ENCODE measurements around the gene ENOPH1. TPM values are rescaled to one million over a fixed set of nuclear protein-coding genes. Genes with fewer than 3 reads are reported as not detected.

Gene ENOPH1
- total RNA-seq, 1 donor from 2014 or later, result 18.6 TPM

DNA sequence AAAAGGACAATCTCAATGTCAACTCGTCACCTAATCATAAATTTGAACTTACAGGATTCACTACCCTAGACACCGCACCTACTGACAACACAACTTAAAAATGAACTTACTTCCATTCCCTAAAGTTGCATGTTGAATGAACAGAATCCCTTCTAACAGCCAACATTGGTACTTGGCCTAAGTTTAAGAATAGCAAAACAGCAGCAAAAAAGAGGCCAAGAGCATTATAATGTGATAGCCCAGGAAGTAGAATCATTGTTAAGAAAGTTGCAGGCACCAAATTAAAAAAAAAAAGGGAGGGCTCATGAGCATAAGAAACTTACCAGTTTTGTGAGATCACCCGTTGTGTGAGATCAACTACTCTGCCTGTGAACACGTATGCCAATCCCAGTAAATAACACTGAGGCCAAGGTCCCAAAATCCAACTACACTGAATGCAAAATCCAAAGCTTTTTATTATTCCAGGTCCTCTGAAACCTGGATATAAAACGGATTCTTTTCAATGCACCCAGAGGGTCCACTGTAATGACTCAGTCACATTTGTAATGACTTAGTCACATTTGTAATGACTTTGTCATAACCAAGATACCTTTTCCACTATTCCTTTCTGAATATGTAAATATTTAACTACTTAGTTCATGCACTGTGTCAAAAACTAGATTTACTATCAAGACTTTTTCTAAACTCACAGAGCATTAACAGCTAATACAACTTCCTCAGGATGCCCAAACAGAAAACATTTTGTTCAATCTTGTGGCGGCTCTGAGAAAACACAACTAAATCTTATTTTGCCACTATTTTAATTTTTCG, 6.9 kb upstream of the ENOPH1 start:
- intact Hi-C loops (cut with DNase I), result no loop called here
- DNase-seq (ENCODE audit: low spot score), result no peak

DNA sequence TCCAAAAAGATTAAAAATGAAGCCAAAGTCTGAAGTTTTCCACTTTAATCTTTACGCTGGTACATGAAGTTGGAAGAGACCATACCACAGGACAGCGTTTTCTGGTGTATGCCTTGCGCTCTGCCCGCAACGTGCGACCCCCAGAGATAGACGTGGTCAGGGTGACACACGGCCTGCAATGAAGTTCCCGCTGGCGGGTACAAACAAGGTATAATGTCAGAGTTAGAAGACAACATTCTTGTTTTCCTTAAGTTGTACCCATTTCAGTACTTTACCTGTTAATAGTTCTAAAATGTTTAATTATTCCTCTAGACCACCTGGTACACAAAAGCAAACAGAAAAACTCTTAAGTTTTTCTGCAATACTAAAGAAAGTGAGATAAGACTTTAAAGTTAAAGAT, 4.9 kb upstream of the ENOPH1 start:
- no peak for DNase-seq (ENCODE audit: low spot score)
- intact Hi-C loops (cut with DNase I), result no loop called here

GRCh38 chr4:82428526-82428968, 1.8 kb upstream of the ENOPH1 start:
- intact Hi-C loops (cut with DNase I), result loop anchor here (2.0 kb wide), 1 partner anchor 144 kb away; no protein-coding TSS in a partner anchor
- DNase-seq (ENCODE audit: low spot score), result no peak

GRCh38 chr4:82428969-82429727, 1.2 kb upstream of the ENOPH1 start:
- DNase-seq (ENCODE audit: low spot score), result peak; percentile 97
- intact Hi-C loops (cut with DNase I), result loop anchor here (1.0 to 2.0 kb wide), 2 partner anchors 55 to 144 kb away; no protein-coding TSS in a partner anchor

GRCh38 chr4:82429728-82430192, 630 bp upstream of the ENOPH1 start:
- intact Hi-C loops (cut with DNase I), result loop anchor here (1.0 to 5.0 kb wide), 3 partner anchors 55 to 583 kb away; partner anchors contain the start of gene LIN54
- DNase-seq (ENCODE audit: low spot score), result no peak

- intact Hi-C loops (cut with DNase I), result loop anchor here (5.0 kb wide), 1 partner anchor 581 kb away; the partner anchor contains the start of gene LIN54
- no peak for DNase-seq (ENCODE audit: low spot score)
Observed at GRCh38 chr4:82430964-82431745, 765 bp downstream of the ENOPH1 start.

DNA sequence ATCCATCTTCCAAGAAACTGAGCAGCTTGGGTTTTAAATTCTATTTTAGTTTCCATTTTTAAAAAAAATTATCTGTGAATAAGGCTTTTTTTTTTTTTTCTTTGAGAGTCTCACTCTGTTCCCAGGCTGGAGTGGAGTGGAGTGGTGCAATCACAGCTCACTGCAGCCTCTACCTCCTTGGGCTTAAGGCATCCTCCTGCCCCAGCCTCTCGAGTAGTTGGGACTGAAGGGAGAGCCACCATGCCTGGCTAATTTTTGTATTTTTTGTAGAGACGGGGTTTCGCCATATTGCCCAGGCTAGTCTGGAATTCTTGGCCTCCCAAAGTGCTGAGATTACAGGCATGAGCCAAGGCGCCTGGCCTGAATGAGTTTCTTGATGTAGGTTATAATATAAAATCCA, 1.4 kb downstream of the ENOPH1 start:
- DNase-seq (ENCODE audit: low spot score), result no peak
- intact Hi-C loops (cut with DNase I), result loop anchor here (5.0 kb wide), 1 partner anchor 580 kb away; the partner anchor contains the start of gene LIN54

DNA sequence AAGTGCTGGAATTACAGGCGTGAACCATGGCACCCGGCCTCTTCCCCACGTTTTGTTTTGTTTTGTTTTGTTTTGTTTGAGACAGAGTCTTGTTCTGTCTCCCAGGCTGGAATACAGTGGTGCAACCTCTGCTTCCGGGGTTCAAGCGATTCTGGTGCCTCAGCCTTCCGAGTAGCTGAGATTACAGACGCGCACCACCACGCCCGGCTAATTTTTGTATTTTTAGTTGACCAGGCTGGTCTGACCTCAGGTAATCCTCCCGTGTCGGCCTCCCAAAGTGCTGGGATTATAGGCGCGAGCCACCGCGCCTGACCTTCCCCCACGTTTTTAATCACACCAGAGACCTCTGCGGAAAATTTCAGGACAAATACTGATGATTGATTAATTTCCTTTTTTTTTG, 2.2 kb downstream of the ENOPH1 start:
- DNase-seq (ENCODE audit: low spot score), result no peak
- intact Hi-C loops (cut with DNase I), result loop anchor here (5.0 kb wide), 1 partner anchor 580 kb away; the partner anchor contains the start of gene LIN54

- intact Hi-C loops (cut with DNase I), result loop anchor here (5.0 kb wide), 1 partner anchor 579 kb away; the partner anchor contains the start of gene LIN54
- no peak for DNase-seq (ENCODE audit: low spot score)
Observed at GRCh38 chr4:82433791-82434190, 3.4 kb downstream of the ENOPH1 start.

DNA sequence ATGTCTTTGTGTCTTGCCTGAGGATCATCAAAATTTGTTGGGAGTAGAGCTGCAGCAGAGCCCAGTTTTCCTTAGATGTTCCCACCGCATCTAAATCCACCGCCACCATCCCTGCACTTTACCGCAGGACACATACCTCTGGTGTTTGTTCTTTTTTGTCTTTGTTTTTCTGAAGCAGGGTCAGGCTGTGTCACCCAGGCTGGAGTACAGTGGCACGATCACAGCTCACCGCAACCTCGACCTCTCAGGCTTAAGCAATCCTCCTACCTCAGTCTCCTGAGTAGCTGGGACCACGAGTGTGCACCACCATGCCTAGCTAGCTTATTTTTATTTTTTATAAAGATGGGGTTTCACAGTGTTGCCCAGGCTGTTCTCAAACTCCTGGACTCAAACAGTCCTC, 4.6 kb downstream of the ENOPH1 start:
- no peak for DNase-seq (ENCODE audit: low spot score)
- intact Hi-C loops (cut with DNase I), result loop anchor here (5.0 kb wide), 1 partner anchor 577 kb away; the partner anchor contains the start of gene LIN54

DNA sequence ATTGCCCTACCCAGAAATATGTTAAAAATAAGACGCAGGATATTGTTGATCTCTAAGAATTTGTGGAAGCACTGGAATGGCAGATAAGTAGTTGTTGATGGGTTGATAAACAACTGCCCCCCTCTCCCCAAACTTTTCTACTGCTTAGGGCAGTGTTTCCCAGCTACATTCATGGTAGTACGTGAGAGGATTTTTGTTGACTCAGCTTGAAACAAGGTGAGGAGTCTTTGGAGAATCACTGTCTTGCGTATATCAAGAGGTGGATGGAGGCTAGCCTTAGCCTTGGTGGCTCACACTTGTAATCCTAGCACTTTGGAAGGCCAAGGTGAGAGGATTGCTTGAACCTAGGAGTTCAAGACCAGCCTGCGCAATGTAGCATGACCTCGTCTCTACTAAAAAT, 5.7 kb downstream of the ENOPH1 start:
- DNase-seq (ENCODE audit: low spot score), result no peak
- intact Hi-C loops (cut with DNase I), result no loop called here

- intact Hi-C loops (cut with DNase I), result no loop called here
- no peak for DNase-seq (ENCODE audit: low spot score)
Observed at GRCh38 chr4:82436780-82437179, 6.4 kb downstream of the ENOPH1 start.

GRCh38 chr4:82437285-82438005, 7.1 kb downstream of the ENOPH1 start:
- DNase-seq (ENCODE audit: low spot score), result no peak
- intact Hi-C loops (cut with DNase I), result no loop called here

- no peak for DNase-seq (ENCODE audit: low spot score)
- intact Hi-C loops (cut with DNase I), result no loop called here
Observed at GRCh38 chr4:82439088-82439487, 8.7 kb downstream of the ENOPH1 start.

GRCh38 chr4:82447886-82448285, 17.5 kb downstream of the ENOPH1 start:
- intact Hi-C loops (cut with DNase I), result no loop called here
- no peak for DNase-seq (ENCODE audit: low spot score)

- DNase-seq (ENCODE audit: low spot score), result no peak
- intact Hi-C loops (cut with DNase I), result no loop called here
Observed at GRCh38 chr4:82450966-82451755, 20.8 kb downstream of the ENOPH1 start.

DNA sequence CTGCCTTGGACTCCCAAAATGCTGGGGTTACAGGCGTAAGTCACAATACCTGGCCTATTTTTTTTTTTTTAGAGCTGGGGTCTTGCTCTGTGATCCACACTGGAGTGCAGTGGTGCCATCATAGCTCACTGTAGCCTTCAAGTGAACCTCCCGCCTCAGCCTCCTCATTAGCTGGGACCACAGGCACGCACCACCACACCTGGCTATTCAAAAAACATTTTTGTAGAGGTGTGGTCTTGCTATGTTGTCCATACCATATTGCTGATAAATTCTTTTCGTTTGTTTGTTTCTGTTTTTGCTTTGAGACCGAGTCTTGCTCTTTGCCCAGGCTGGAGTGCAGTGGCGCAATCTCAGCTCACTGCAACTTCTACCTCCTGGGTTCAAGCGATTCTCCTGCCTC, 21.6 kb downstream of the ENOPH1 start:
- intact Hi-C loops (cut with DNase I), result no loop called here

GRCh38 chr4:82457266-82457665, 26.9 kb downstream of the ENOPH1 start:
- DNase-seq (ENCODE audit: low spot score), result no peak
- intact Hi-C loops (cut with DNase I), result no loop called here

More for the DNA sequence above, 21.6 kb downstream of the ENOPH1 start:
- DNase-seq (ENCODE audit: low spot score), result no peak

Data from cardiac septum (tissue), 1 donor.